ENCODE data around the gene MEA1. TPM values are rescaled to one million over a fixed set of nuclear protein-coding genes. Genes with fewer than 3 reads are reported as not detected.

Gene MEA1
- total RNA-seq, 1 donor from 2014 or later: 73.1 TPM

- Mint-ChIP-seq H3K27me3 (ENCODE audit: insufficient read depth, low read depth) (peaks cover 3% of the 10 kb centered on the region), H3K4me1 (peaks cover 7% of the 10 kb centered on the region), H3K9me3 (no peaks in the 10 kb centered on the region), H3K4me3 (no peak overlapping the region), H3K27ac (no peak overlapping the region), H3K36me3 (peaks cover 36% of the 10 kb centered on the region)
- H3K36me3 ChIP-seq: peaks cover 7% of the 10 kb centered on the region
- peaks cover 11% of the 10 kb centered on the region for H4K20me1 ChIP-seq (ENCODE audit: low read depth)
- H3K4me1 ChIP-seq: no peaks in the 10 kb centered on the region
- no peak overlapping the region for H3K4me3 ChIP-seq
- H3K27ac ChIP-seq: no peak overlapping the region
- no peaks in the 10 kb centered on the region for H3K9me3 ChIP-seq (ENCODE audit: low read depth)
- peaks cover 24% of the 10 kb centered on the region for H3F3A ChIP-seq (ENCODE audit: low read depth)
- H3K27me3 ChIP-seq: no peaks in the 10 kb centered on the region
- H3K9ac ChIP-seq: no peak overlapping the region
- DNase-seq (ENCODE audit: low spot score): no peak
- no peak overlapping the region for H2AFZ ChIP-seq (replicated peaks)
- no peak overlapping the region for H3K4me2 ChIP-seq
- H3K79me2 ChIP-seq (ENCODE audit: low read depth): no peaks in the 10 kb centered on the region
- TF ChIP-seq EZH2phosphoT487 (IDR thresholded peaks at IDR 0.05) (no peak), EZH2 (IDR thresholded peaks at IDR 0.05) (no peak)
- TF ChIP-seq, protein P1, sequence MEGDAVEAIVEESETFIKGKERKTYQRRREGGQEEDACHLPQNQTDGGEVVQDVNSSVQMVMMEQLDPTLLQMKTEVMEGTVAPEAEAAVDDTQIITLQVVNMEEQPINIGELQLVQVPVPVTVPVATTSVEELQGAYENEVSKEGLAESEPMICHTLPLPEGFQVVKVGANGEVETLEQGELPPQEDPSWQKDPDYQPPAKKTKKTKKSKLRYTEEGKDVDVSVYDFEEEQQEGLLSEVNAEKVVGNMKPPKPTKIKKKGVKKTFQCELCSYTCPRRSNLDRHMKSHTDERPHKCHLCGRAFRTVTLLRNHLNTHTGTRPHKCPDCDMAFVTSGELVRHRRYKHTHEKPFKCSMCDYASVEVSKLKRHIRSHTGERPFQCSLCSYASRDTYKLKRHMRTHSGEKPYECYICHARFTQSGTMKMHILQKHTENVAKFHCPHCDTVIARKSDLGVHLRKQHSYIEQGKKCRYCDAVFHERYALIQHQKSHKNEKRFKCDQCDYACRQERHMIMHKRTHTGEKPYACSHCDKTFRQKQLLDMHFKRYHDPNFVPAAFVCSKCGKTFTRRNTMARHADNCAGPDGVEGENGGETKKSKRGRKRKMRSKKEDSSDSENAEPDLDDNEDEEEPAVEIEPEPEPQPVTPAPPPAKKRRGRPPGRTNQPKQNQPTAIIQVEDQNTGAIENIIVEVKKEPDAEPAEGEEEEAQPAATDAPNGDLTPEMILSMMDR (IDR thresholded peaks at IDR 0.05): no peak
These were observed 20.4 kb upstream of the MEA1 start for GRCh38 chr6:43034190-43034525.

- H3K27me3 ChIP-seq: no peaks in the 10 kb centered on the region
- H3K9ac ChIP-seq: no peak overlapping the region
- H3K4me3 ChIP-seq: no peak overlapping the region
- Mint-ChIP-seq H3K4me3 (no peak overlapping the region), H3K36me3 (peaks cover 36% of the 10 kb centered on the region), H3K4me1 (peaks cover 7% of the 10 kb centered on the region), H3K9me3 (no peaks in the 10 kb centered on the region), H3K27ac (no peak overlapping the region), H3K27me3 (ENCODE audit: insufficient read depth, low read depth) (peaks cover 3% of the 10 kb centered on the region)
- peaks cover 11% of the 10 kb centered on the region for H4K20me1 ChIP-seq (ENCODE audit: low read depth)
- no peak for DNase-seq (ENCODE audit: low spot score)
- no peak overlapping the region for H2AFZ ChIP-seq (replicated peaks)
- no peaks in the 10 kb centered on the region for H3K79me2 ChIP-seq (ENCODE audit: low read depth)
- no peaks in the 10 kb centered on the region for H3K4me1 ChIP-seq
- TF ChIP-seq EZH2phosphoT487 (IDR thresholded peaks at IDR 0.05) (no peak), EZH2 (IDR thresholded peaks at IDR 0.05) (no peak)
- H3F3A ChIP-seq (ENCODE audit: low read depth): peaks cover 24% of the 10 kb centered on the region
- H3K36me3 ChIP-seq: peaks cover 7% of the 10 kb centered on the region
- no peak overlapping the region for H3K27ac ChIP-seq
- no peaks in the 10 kb centered on the region for H3K9me3 ChIP-seq (ENCODE audit: low read depth)
- H3K4me2 ChIP-seq: no peak overlapping the region
These were observed 19.9 kb upstream of the MEA1 start for GRCh38 chr6:43033496-43034189.

DNA sequence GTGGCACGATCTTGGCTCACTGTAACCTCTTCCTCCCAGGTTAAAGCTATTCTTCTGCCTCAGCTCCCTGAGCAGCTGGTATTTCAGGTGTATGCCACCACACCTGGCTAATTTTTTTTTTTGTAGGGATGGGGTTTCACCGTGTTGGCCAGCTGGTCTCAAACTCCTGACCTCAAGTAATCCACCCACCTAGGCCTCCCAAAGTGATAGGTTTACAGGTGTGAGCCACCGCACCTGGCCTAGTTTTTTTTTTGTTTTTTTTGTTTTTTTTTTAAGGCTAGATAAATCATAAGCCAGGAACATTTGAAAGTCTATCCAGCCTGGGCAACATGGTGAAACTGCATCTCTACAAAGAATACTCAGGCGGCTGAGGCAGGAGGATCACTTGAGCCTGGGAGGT is 18.6 kb upstream of the MEA1 start:
- H3K36me3 Mint-ChIP-seq: peaks cover 30% of the 10 kb centered on the region
- H2AFZ ChIP-seq (replicated peaks): no peak overlapping the region
- H3K9me3 Mint-ChIP-seq: no peaks in the 10 kb centered on the region
- H3F3A ChIP-seq (ENCODE audit: low read depth): peaks cover 25% of the 10 kb centered on the region
- H3K79me2 ChIP-seq (ENCODE audit: low read depth): no peaks in the 10 kb centered on the region
- H3K9ac ChIP-seq: no peak overlapping the region
- H3K4me2 ChIP-seq: no peak overlapping the region
- no peaks in the 10 kb centered on the region for H3K27me3 ChIP-seq
- no peaks in the 10 kb centered on the region for H3K4me1 ChIP-seq
- H4K20me1 ChIP-seq (ENCODE audit: low read depth): peaks cover 11% of the 10 kb centered on the region
- no peak overlapping the region for H3K27ac Mint-ChIP-seq
- H3K36me3 ChIP-seq: peaks cover 7% of the 10 kb centered on the region
- H3K27me3 Mint-ChIP-seq (ENCODE audit: insufficient read depth, low read depth): peaks cover 3% of the 10 kb centered on the region
- no peak overlapping the region for H3K27ac ChIP-seq
- DNase-seq (ENCODE audit: low spot score): no peak
- H3K4me1 Mint-ChIP-seq: peaks cover 7% of the 10 kb centered on the region
- H3K4me3 Mint-ChIP-seq: no peak overlapping the region
- TF ChIP-seq, protein P1 (IDR thresholded peaks at IDR 0.05): no peak
- TF ChIP-seq EZH2phosphoT487 (IDR thresholded peaks at IDR 0.05) (no peak), EZH2 (IDR thresholded peaks at IDR 0.05) (no peak)
- no peaks in the 10 kb centered on the region for H3K9me3 ChIP-seq (ENCODE audit: low read depth)
- no peak overlapping the region for H3K4me3 ChIP-seq

DNA sequence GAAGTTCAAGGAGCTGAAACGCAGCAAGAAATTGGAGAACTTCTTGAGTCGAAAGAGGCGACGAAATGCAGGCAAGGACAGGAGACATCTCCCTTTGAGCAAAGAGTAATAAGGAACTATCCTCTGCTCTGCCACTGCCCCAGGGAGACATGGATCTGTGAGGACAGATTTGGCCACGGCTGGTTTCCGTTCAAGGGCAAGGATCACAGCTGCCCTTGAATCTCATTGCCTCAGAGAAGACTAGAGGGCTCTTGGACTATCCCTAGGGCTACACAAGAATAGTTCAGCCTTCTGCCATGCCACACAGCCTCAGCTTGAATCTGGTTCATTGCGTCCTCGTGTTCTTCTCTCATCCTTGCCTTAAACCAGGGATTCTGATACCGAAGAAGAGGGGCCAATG is 15.4 kb upstream of the MEA1 start:
- Histone ChIP-seq H3K79me2 (ENCODE audit: low read depth) (peaks cover 10% of the 10 kb centered on the region), H3K4me1 (no peaks in the 10 kb centered on the region), H2AFZ (replicated peaks) (no peak overlapping the region), H3K9ac (no peak overlapping the region), H4K20me1 (ENCODE audit: low read depth) (peaks cover 3% of the 10 kb centered on the region), H3K4me3 (no peak overlapping the region), H3K4me2 (no peak overlapping the region), H3K36me3 (peaks cover 7% of the 10 kb centered on the region), H3K9me3 (ENCODE audit: low read depth) (no peaks in the 10 kb centered on the region), H3K27me3 (no peaks in the 10 kb centered on the region), H3K27ac (no peak overlapping the region), H3F3A (ENCODE audit: low read depth) (peaks cover 27% of the 10 kb centered on the region)
- H3K27me3 Mint-ChIP-seq (ENCODE audit: insufficient read depth, low read depth): no peaks in the 10 kb centered on the region
- H3K9me3 Mint-ChIP-seq: no peaks in the 10 kb centered on the region
- H3K36me3 Mint-ChIP-seq: peaks cover 34% of the 10 kb centered on the region
- DNase-seq (ENCODE audit: low spot score): no peak
- no peak overlapping the region for H3K4me3 Mint-ChIP-seq
- H3K27ac Mint-ChIP-seq: no peak overlapping the region
- no peaks in the 10 kb centered on the region for H3K4me1 Mint-ChIP-seq
- TF ChIP-seq EZH2phosphoT487 (IDR thresholded peaks at IDR 0.05) (no peak), EZH2 (IDR thresholded peaks at IDR 0.05) (no peak)
- TF ChIP-seq, protein P1 (IDR thresholded peaks at IDR 0.05): no peak
